ENCODE measurements around the gene PELI1.
A peak's percentile ranks its signal among the peaks of the same experiment; 100 is the strongest.
"Not testable (repeated sequence)": the region's sequence is repeated elsewhere in the genome, so short reads cannot be mapped to it uniquely, and the experiment has no call there.

PELI1 gene

DNA sequence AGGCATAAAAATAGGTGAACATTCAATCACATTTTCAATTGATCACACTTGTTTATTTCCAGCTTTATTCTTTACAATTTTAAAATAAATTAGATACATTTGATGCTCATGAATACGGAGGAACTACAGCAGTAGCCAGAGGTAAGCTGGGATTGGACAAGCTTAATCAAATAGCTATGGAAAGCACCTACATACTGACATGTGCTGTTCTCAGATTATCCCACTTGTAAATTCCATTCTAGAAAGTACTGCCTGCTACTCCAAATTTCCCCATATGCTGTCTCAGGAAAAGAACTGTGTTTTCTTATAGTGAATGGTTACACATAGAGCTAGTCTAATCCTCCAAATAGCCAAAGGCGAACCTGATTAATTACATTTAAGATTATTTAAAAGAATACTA lies 24.2 kb downstream of the PELI1 start:
- DNase-seq = no peak

DNA sequence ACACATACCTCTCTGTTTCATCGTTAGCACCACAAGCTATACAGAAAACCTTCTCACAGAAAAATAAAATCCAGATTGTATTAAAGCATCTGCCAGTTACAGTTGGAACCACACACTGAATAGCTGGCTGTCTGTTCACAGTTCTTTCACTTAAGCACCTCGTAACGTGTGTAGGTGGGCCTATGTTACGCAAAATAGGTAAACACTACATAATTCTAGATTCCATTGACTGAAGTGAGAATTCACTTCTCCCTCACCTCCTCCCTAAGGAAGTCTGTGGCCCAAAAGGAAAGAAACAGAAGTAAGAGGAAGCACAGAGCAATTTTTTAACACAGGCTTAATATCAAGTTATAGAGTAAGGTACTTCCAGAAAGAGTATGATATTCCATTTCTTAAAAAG lies 24.9 kb downstream of the PELI1 start:
- DNase-seq = no peak

DNA sequence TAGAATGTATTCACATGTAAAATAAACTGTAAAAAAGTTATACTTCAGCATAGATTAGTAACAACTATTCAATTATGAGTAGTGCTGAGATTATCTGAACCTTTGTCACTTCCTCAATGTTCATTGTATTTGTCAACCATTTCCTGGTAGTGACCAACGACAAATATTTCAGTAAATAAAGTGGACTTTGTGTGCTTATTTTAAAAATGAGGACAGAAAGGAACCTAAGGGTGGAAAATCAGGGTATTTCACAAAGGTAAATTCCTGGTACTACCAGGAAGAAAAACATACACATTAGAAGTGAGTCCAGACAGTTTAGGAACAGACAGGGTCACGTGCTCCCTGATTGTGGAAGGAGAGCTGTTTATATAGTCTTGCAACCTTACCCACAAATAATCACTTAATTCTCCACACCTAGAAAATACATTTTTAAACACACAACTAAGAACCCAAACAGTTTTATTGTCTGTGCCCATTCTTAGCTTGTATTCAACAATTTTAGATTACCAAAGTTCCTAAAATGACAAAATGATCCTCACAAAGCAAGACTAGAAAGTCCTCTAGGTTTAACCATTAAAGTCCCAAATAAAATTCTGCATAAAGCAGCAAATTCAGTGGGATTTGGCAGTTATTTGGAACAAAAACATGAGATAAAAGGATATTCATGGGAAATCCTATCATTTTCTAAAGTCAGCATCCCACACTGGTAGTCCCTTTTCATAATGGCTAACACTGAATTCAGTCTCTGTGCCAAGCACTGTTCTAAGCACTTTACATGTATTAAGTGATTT lies 28.2 kb downstream of the PELI1 start:
- no peak for DNase-seq

DNA sequence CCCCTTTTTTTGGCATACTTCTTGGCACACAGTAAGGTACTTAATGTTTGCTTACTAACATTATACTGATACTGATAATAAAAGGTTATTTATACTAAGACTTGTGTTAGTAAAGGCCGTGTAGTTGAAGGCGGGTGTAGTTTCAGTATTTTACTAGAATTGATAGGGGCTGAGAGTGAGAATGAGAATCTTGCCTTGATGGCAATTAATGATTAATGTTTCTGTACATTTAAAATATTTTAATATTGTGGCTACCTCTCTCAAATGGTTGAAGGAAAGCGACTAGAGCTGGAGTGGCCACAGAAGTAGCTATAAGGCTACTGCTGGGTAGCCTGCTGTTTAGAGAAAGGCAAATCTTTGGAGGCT lies 29.3 kb downstream of the PELI1 start:
- no peak for DNase-seq

DNA sequence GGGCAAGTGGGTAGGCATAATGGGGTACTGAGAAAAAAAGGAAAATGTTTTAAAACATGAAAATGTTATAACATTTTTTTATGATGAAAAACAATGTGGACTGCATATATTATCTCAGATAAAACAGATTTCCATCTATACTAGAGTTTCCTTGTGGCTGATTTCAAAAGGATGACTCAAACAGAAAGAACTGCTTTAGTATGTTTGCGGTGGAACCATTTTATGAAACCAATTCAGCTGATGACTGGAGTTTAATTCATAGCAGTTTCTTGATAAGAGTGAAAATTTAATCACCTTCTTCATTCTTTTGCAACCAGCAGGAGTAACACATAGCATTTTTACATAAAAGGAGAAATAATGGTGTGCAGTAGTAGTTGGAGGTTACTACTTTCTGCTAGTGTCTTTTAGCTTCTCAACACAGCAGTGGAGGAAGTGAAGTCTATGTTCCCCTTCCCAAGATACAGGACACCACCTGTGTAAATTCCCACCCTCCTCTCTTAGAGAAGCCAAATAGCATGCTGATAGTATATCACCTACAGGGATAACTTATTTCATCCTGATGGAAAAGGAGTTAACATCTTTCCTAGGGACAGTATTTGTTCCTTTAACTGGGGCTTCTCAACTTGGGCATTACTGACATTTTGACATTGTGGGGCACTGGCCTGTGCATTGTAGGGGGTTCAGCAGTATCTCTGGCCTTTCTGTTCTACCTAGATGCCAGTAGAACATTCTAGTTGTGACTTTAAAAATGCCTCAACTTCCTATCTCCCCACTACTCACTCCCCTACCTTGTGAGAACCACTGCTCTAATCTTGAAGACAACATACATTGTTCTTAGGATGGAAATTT lies 29.9 kb downstream of the PELI1 start:
- peak in 1 of 2 donors; percentile 46 for DNase-seq

DNA sequence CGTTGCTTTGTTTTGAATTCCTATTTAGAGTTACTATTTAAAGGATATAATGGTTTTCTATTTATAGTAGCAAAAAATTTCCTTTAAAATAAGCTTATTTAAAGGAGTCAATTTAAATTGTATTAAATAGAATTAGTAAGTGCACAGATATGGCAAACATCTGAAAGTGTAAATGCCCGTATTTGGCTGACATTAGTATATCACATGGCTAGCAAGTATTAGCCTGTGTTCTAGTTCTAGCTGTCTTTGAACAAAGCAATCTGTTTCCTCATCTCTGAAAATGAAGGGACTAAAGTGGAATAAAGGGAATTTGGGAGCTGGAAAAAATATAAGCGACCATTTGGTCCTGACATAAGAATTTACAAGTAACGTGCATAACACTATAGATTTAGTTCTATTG lies 32.2 kb downstream of the PELI1 start:
- no peak for DNase-seq

DNA sequence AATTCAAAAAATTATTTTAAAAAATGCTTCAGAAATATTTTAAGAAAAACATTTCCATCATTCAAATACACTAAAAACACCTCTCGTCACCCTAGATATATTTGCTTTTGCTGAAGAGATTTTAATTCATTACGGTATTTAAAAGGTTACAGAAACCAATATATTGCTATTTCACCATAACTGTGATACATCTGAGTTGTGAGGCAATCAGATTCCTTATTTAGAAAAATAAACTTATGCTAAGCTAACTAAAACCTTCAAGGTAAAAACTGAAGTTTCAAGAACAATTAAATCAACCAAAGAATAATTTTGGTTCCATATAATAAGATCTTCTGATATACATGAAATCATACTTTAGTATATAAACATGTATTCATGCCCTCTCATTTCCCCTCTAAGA lies 32.8 kb downstream of the PELI1 start:
- DNase-seq = no peak

DNA sequence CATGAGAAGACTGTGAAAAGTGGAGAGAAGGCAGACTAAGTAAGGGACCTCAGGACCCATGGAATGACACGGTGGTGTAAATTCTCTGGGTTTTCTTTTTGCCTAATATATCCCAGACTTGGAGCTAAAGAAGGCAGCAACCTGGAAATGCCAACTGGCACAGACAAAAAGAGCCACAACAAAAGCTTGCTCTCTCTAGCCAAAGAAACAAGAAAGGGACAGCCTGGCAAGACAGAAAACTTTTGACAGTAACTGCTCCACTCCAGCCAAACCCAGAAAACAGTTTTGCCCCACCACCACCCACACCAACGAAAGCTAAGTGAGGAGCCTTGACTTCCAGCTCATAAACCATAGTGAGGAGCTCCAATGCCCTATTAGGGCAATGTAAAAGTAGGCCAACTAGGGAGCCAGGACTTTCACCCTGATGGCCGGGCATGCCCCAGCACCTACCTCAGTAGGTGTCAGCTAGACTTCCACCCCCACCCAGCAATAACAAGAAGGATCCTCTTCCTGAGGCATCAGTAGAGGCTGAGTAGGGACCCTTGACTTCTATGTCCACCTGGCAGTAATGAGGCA lies 35.5 kb downstream of the PELI1 start:
- DNase-seq = no peak

DNA sequence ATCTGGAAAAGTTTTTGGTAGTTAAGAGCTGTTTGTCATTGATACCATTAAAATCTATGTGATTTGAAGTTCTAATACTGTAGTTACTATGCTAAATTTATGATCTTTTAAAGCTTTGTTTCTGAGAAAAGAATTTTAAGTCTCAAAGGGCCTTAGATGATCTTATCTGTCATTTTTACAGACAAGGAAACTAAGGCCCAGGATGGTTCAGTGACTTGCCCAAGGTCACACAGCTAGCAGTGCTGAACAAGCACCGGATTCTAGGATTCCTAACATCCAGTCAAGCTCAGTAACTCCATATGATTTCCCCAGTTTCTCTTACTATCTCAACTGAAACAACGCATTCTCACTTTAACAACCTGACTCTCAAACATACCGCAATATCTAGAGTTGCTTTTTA lies 37.7 kb downstream of the PELI1 start:
- no peak for DNase-seq

DNA sequence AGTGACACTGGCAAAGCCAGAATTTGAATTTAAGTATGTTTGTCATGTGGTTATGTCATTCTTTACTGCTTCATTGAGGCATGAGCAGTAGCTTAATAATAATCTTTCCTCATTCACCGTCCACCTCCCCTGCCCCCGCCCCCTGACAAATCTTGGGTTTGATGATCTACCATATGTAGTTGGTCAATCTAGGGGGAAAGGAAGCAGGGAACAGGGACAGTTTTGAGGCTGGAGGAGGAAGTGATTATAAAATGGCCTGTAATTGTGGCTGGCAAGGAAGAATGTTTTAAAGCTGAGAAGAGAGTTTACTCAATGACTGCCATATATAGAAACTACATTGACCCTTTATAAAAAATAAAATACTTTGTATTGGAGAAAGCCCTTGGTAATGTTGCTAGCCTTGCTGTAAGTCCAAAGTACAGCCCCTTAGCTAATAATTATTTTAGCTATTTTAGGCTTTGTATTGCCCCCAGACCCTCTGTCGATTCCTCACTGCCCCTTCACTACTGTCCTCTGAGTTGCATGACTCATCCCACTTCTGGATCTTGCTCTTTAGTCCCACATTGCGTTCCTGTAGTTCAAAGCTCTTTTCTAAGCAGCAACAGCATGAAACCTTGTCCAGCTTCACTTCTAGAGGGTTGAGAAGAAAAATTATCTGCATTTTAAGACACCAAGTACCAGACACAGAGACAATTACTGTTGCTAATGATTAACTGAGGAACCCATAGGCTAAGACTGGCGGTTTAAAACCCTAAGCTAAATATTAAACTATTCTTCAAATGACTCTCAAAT lies 38.4 kb downstream of the PELI1 start:
- no peak for DNase-seq

DNA sequence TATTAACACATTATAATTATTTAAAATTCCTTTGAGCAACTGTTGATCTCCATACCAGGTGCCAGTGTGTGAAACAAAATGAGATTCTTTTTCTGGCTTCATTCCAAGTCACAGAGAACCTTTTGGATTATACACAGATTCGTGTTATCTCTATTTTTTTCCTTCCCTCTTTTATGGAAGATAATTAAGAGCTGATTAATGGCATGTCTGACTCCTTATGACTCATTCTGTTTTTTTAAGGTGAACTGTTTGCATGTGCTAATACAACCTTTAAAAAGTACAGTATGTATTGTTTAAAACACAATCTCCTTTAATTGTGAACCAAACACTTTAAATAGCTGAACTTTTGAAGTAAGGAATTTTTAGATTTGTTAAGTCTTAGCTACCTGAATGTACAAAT lies 39.3 kb downstream of the PELI1 start:
- DNase-seq = no peak

DNA sequence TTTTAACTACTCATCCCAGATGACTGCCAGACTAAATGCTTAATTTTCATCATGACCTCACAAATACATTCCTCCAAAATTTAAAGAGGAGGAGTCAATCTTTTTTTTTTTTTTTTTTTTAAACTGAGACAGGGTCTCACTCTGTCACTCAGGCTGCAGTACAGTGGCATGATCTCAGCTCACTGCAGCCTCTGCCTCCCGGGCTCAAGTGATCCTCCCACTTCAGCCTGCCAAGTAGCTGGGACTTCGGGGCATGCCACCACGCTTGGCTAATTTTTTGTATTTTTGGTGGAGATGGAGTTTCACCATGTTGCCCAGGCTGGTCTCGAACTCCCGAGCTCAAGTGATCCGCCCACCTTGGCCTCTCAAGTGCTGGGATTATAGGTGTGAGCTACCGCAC lies 41.5 kb downstream of the PELI1 start:
- not testable (repeated sequence) for DNase-seq

DNA sequence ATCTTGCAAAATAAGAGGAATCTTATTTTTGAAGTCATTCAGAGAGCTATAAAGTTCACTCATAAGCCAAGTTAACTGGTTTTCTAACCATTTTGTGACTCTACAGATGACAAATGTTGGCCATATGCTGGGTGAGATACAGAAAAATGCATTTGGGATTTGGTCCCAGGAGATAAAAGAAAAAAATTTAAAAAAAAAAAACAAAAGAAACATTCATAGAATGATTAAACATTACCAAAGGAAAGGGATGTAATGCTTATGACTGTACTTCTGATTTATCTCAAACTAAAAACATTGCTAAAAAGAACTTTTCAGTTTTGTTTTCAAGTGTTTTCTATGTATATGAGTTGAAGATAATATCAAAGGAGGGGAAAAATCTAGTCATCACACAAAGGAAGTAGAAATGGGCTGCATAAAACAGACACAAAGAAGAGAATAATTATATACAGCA lies 43.1 kb downstream of the PELI1 start:
- DNase-seq = peak in 1 of 2 donors; percentile 18

DNA sequence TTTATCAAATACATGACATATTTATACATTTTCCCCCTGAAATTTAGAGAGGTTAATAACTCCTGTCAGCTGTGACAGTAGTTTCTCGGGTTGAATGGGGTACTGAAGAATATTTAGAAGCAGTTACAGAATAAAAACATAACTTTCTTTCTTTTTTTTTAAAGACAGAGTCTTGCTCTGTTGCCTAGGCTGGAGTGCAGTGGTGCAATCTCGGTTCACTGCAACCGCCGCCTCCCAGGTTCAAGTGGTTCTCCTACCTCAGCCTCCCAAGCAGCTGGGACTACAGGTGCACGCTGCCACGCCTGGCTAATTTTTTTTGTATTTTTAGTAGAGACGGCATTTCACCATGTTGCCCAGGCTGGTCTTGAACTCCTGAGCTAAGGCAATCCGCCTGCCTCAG lies 43.6 kb downstream of the PELI1 start:
- not testable (repeated sequence) for DNase-seq

DNA sequence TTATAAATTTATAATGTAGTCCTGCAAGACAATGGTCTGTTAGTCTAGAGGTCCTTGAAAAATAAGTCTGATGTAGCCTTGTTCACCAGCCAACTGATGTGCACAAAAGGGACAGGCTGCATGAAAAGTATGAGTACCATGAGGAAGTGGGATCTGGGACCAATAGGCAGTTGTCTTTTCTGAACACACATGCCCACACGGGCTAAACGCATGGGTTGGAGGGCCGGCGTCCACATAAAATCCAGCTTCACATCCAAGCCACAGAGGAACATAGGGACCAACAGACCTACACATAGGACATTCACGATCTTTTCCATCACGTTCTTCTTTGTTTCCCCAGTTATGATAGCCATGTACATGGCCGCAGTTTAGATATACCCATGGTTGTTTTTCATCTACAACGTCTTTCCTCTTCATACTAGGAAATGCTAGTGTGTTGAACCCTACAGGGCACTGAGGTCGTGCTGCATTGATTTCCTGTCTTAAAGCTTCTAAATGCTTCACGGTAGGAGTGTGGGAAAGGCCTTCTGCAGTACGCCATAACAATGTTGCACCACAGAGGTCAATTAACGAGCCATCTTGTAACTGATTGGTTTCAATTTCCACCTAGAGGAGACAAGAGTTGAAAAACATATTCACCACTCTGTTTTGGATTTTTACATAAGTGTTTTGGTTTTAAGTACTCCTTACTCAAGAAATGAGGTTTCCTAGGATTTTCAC lies 49.4 kb downstream of the PELI1 start:
- no peak for DNase-seq

DNA sequence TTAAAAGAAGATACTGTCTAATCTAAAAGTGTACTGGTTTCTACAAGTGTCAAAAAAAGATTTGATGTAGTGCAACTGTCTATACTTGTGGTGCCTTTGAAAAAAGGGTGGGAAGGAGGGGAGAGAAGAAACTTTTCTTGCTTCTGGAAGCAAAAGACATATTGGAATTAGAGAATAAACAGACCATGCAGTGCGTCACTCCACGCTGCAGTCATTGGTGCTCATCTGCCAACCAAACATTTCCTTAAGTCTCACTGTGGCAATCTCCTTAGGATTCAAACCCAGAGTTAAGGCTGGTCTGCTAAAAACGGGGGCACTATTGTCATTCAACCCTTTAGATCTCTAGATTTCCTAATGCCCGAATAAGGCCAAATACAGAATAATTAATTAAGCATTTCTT lies 50.9 kb downstream of the PELI1 start:
- no peak for DNase-seq

DNA sequence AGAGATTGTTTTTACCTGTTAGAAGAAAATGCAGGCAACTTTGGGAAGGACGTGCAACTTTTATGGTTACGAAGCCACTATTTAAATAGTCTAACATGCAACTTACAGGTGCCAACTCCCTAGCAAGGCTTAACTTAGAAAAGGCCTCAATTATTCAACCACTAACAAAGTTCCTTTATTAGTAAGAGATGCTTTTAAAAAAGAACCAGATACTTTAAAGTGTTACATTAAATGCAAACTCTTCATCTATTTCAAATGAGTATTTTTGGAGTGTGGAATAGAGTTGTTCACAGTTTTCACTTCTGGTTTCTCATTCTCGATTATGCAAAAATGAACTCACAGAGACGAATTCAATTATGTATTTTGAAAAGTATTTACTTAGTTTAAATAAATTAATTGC lies 51.7 kb downstream of the PELI1 start:
- DNase-seq = no peak

DNA sequence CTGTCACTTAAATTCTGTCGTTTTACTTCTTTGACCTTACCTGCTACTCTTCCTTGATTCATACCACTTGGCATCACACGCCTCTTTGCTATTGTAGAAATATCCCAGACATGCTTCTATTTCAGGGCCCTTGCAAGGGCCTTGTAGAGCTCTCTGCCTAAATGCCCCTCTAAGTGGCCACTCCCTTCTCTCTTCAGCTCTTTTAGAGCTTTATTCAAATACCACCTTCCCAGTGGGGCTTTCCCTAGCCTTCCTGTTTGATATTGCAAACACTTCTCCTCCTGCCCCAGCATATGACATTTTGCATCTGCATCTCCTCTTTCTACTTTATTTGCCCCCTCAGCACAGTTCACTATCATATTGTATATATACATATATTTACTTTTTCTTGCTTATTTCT lies 54.0 kb downstream of the PELI1 start:
- DNase-seq = no peak

DNA sequence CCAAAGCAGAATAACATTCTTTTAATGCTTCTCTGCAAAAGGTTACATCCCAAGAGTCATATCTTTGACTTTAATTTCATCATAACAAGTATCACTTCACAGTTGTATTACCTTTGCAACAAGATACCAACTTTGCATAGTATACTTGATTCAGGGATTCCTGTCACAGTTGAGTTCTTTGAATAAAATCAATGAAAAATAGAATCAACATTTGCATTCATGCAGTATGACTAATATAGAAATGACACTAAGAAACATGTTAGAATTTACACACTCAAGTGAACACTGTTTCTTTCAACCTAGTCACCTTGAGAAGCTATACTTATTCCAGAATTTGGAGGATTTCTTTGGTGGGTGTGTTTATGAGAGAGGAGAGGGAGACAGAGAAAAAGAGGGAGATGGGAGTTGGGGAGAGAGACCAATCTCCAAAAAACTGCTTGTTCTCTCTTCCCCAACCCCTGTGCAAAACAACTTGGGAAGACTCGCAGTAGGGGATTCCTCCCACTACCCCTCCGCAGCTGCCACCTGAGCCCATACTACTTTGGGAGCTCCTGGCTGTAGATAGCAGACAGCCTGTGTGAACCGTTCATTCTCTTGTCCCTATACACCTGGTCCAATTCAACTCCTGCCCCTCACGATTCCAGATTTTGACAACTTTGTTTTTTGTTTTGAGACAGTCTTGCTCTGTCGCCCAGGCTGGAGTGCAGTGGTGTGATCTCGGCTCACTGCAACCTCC lies 57.7 kb downstream of the PELI1 start:
- DNase-seq = no peak

DNA sequence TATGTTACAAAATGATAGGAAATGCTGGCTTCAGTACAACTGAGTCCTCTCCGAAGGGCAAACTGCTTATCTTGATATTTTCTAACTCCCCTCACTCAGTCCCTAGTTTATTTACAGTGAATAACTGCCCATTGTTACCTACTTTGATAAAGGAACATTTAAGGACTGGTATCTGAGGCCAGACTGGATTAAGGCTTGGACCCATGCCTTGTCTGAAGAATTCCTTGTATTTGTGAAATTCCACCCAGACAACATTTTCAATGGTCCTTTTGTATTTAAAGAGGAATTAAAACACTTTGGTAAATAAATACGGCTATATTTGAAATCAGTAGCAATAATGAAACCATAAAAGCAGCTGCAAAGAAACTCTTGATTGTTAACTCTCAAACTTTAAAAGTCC lies 58.3 kb downstream of the PELI1 start:
- DNase-seq = no peak

DNA sequence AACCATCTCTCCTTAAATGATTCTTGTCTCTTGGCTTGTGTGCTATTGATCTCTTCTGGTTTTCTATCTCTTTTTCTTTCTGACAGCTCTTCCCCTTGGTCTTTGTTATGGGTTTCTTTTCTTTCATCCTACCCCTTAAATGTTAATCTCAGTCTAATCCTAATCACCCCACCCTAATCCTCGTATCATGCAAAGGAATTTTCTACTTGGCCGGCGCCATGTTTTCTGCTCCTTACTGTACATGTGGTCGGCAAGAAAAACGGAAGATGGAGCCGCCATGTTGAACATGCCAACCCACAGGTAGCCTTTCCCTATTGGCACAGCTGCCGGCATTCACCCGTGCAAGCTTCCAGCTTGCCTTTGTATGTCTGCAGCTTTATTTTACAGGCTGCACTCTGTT lies 63.2 kb downstream of the PELI1 start:
- no peak for DNase-seq

DNA sequence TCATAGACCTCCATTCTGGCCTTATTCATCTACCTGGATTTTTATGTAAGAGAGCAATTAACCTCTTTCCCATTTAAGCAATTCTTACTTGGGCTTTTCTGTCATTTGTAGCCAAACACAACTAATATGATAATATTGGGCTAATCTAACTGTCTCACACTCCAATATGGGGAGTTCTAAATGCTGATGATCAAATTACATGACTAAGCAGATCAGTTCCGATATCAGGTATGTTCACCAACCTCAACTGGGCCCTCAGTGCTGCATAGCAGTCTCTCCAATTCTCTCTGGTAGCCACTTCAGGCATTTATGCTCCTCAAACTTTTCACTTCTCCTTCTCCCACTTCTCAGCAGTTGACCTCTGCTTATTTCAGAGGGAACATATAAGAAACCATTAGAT lies 64.0 kb downstream of the PELI1 start:
- DNase-seq = no peak
